H1 (cell line): Measurements from ENCODE around the gene CHD6. TPM values are rescaled to one million over a fixed set of nuclear protein-coding genes. Genes with fewer than 3 reads are reported as not detected.

Experiments
- CTCF ChIA-PET: fragments of 300-600 bp; sonication (Branson Sonifier 250); formaldehyde crosslinking; loops from one replicate; lab custom pipeline; 2021; ENCODE audit not compliant: partially characterized antibody; lab: Charles Lee
- POLR2A ChIA-PET: fragments of 300-600 bp; sonication (Branson Sonifier 250); formaldehyde crosslinking; loops from one replicate; lab custom pipeline; 2021; ENCODE audit warnings: inconsistent platforms; ENCODE audit not compliant: partially characterized antibody; lab: Charles Lee
- DNase-seq, 2 experiments: peaks; one replicate each; pipeline versions ENCODE4 v3.0.0 to v3.0.0-alpha.2; 2010 to 2022; ENCODE audit warnings: low spot score in 2 of 2, low read depth in 1 of 2, mixed read lengths in 1 of 2
- FAIRE-seq: peaks from 2 replicates; lab custom pipeline; 2011; peaks lifted over from hg19 to GRCh38; lab: Jason Lieb, UNC
- H2AFZ ChIP-seq: 2 replicates; pipeline ENCODE4 v1.8.1; 2012; ENCODE audit warnings: low read length, inconsistent platforms
- H2AK5ac ChIP-seq: 2 replicates; pipeline ENCODE4 v1.6.1; 2013; ENCODE audit warnings: low read depth, low read length
- H2BK120ac ChIP-seq: replicated peaks from 2 replicates; pipeline ENCODE3; 2013; ENCODE audit warnings: low read depth, low read length, inconsistent platforms
- H2BK12ac ChIP-seq: 2 replicates; pipeline ENCODE4 v1.6.1; 2013; ENCODE audit warnings: low read depth, low read length
- H2BK15ac ChIP-seq: 2 replicates; pipeline ENCODE4 v1.6.1; 2013; ENCODE audit warnings: low read length
- H2BK20ac ChIP-seq: 2 replicates; pipeline ENCODE4 v1.6.1; 2013; ENCODE audit warnings: low read length
- H2BK5ac ChIP-seq: 2 replicates; pipeline ENCODE4 v1.6.1; 2013; ENCODE audit warnings: low read depth, low read length
- H3K14ac ChIP-seq: 2 replicates; pipeline ENCODE4 v1.6.1; 2013; ENCODE audit warnings: inconsistent platforms; ENCODE audit not compliant: insufficient read length
- H3K18ac ChIP-seq: 2 replicates; pipeline ENCODE4 v1.6.1; 2013; ENCODE audit warnings: low read length; ENCODE audit errors: extremely low read depth
- H3K23ac ChIP-seq: 2 replicates; pipeline ENCODE4 v1.6.1; 2013; ENCODE audit warnings: inconsistent platforms; ENCODE audit not compliant: insufficient read length
- H3K23me2 ChIP-seq: 2 replicates; pipeline ENCODE4 v1.6.1; 2013; ENCODE audit warnings: low read depth, low read length
- H3K27ac ChIP-seq: 2 replicates; pipeline ENCODE4 v1.6.1; 2011; ENCODE audit warnings: low read depth, low read length, inconsistent platforms
- H3K27me3 ChIP-seq, 4 experiments: replicated peaks in 1 of 4; 1 replicate in 1 of 4; 2 replicates in 3 of 4; pipeline versions ENCODE4 v1.6.1 to v1.8.1; 2011 to 2013; ENCODE audit warnings: low read length in 3 of 4, mild to moderate bottlenecking in 3 of 4, inconsistent platforms in 2 of 4, mixed read lengths in 2 of 4, moderate library complexity in 1 of 4; ENCODE audit not compliant: control insufficient read depth in 3 of 4, insufficient read depth in 3 of 4; ENCODE audit errors: extremely low read depth in 1 of 4
- H3K36me3 ChIP-seq, 4 experiments: 2 replicates each; pipeline versions ENCODE4 v1.6.1 to v1.8.1; 2011 to 2013; ENCODE audit warnings: mild to moderate bottlenecking in 4 of 4, low read length in 3 of 4, moderate library complexity in 2 of 4, control low read depth in 1 of 4, inconsistent platforms in 1 of 4; ENCODE audit not compliant: insufficient read depth in 4 of 4, control insufficient read depth in 2 of 4
- H3K4ac ChIP-seq: replicated peaks from 2 replicates; pipeline ENCODE3; 2013; ENCODE audit warnings: low read length, low read depth, mixed read lengths, inconsistent platforms; ENCODE audit not compliant: insufficient read length
- H3K4me1 ChIP-seq, 4 experiments: replicated peaks in 1 of 4; 1 replicate in 1 of 4; 2 replicates in 3 of 4; pipeline versions ENCODE4 v1.6.1 to v1.8.1; 2011 to 2013; ENCODE audit warnings: low read length in 3 of 4, inconsistent platforms in 2 of 4, mixed read lengths in 1 of 4; ENCODE audit not compliant: insufficient read depth in 4 of 4, control insufficient read depth in 3 of 4
- H3K4me2 ChIP-seq, 2 experiments: 2 replicates each; pipeline versions ENCODE4 v1.6.1 to v1.8.1; 2011 to 2013; ENCODE audit warnings: low read depth in 2 of 2, low read length in 2 of 2, control low read depth in 1 of 2, inconsistent platforms in 1 of 2, mild to moderate bottlenecking in 1 of 2; ENCODE audit not compliant: insufficient read depth in 1 of 2
- H3K4me3 ChIP-seq, 4 experiments: fragments of 200-600, 300-600 bp in 1 of 4; sonication (generic), shearing (Covaris generic), sonication (Bioruptor Twin) in 1 of 4; 2 replicates each; pipeline versions ENCODE4 v1.5.1 to v1.8.1; 2011 to 2016; ENCODE audit warnings: low read length in 4 of 4, low read depth in 3 of 4, control low read depth in 2 of 4, inconsistent platforms in 2 of 4, mild to moderate bottlenecking in 2 of 4, mixed read lengths in 1 of 4, moderate library complexity in 1 of 4; ENCODE audit not compliant: insufficient read depth in 2 of 4; ENCODE audit errors: extremely low read depth in 1 of 4
- H3K56ac ChIP-seq: replicated peaks from 2 replicates; pipeline ENCODE3; 2013; ENCODE audit warnings: low read depth, mild to moderate bottlenecking, mixed read lengths, low read length, inconsistent platforms; ENCODE audit not compliant: insufficient read length
- H3K79me1 ChIP-seq: 2 replicates; pipeline ENCODE4 v1.6.1; 2013; ENCODE audit warnings: low read depth, low read length, control low read depth
- H3K79me2 ChIP-seq, 2 experiments: 2 replicates each; pipeline versions ENCODE4 v1.6.1 to v1.8.1; 2012 to 2013; ENCODE audit warnings: low read length in 2 of 2, mild to moderate bottlenecking in 2 of 2, inconsistent platforms in 1 of 2; ENCODE audit not compliant: insufficient read depth in 2 of 2, control insufficient read depth in 1 of 2
- H3K9ac ChIP-seq, 4 experiments: replicated peaks in 1 of 4; 1 replicate in 1 of 4; 2 replicates in 3 of 4; pipeline versions ENCODE4 v1.6.1 to v1.8.1; 2011 to 2013; ENCODE audit warnings: low read depth in 3 of 4, low read length in 3 of 4, control low read depth in 2 of 4, mild to moderate bottlenecking in 2 of 4, moderate library complexity in 2 of 4, inconsistent platforms in 1 of 4; ENCODE audit errors: extremely low read depth in 1 of 4
- H3K9me3 ChIP-seq, 2 experiments: 2 replicates each; pipeline versions ENCODE4 v1.6.1 to v1.8.1; 2012 to 2013; ENCODE audit warnings: mild to moderate bottlenecking in 2 of 2, moderate library complexity in 2 of 2, control low read depth in 1 of 2, inconsistent platforms in 1 of 2, low read depth in 1 of 2, low read length in 1 of 2, mixed read lengths in 1 of 2; ENCODE audit not compliant: insufficient read depth in 2 of 2
- H4K20me1 ChIP-seq, 2 experiments: replicated peaks in 1 of 2; 2 replicates each; pipeline versions ENCODE3 to v1.8.1; 2011 to 2013; ENCODE audit warnings: inconsistent platforms in 2 of 2, low read length in 2 of 2, mild to moderate bottlenecking in 1 of 2; ENCODE audit not compliant: insufficient read depth in 2 of 2, control insufficient read depth in 1 of 2
- H4K5ac ChIP-seq: 2 replicates; pipeline ENCODE4 v1.6.1; 2013; ENCODE audit warnings: low read length, low read depth, mixed read lengths, inconsistent platforms; ENCODE audit not compliant: insufficient read length
- H4K8ac ChIP-seq: 2 replicates; pipeline ENCODE4 v1.8.0; 2013; ENCODE audit warnings: mild to moderate bottlenecking, moderate library complexity, low read length, inconsistent platforms; ENCODE audit not compliant: insufficient read depth; ENCODE audit errors: extremely low read depth
- H4K91ac ChIP-seq: replicated peaks from 2 replicates; pipeline ENCODE3; 2013; ENCODE audit warnings: low read length, mixed read lengths, inconsistent platforms; ENCODE audit not compliant: insufficient read length
- JUND ChIP-seq: IDR thresholded peaks from 2 replicates; pipeline ENCODE4 v1.6.1; 2011; ENCODE audit warnings: mild to moderate bottlenecking, improper control_type of control experiment, low read length
- MAFK ChIP-seq: IDR thresholded peaks from 2 replicates; pipeline ENCODE4 v1.6.1; 2012; ENCODE audit warnings: low read depth, mild to moderate bottlenecking, improper control_type of control experiment, low read length
- WGBS, 2 experiments: shearing (Covaris generic) in 1 of 2; methylation state at CpG; one replicate each; pipeline versions ENCODE4 v1.1.6 to v1.1.7; 2013 to 2015; ENCODE audit warnings: low lambda C conversion rate in 2 of 2, mixed read lengths in 2 of 2, inconsistent platforms in 1 of 2, low coverage in 1 of 2, missing lambda C conversion rate in 1 of 2; ENCODE audit not compliant: insufficient replicate concordance in 2 of 2, insufficient coverage in 1 of 2, insufficient read length in 1 of 2; ENCODE audit errors: extremely low coverage in 1 of 2, missing lambda C conversion rate in 1 of 2; 5-methylcytosine and 5-hydroxymethylcytosine counted together
- polyA plus RNA-seq, 7 experiments: library from polyadenylated mRNA; depleted of rRNA in 3 of 7; stranded (reverse) in 5 of 7; unstranded in 2 of 7; fragments of >200 nt in 5 of 7; fragments of 200-250 nt in 2 of 7; gene quantifications; 1 replicate in 5 of 7; 2 replicates in 1 of 7; 4 replicates in 1 of 7; pipeline versions ENCODE4 v1.2.1 to v1.2.3, GENCODE V29; 2011 to 2013; ENCODE audit warnings: missing spikeins in 2 of 7, mixed read lengths in 2 of 7
- total RNA-seq: library from RNA; stranded (reverse); fragmentation: NEBNext Ultra II Directional; extraction: Animal tissue kit (Norgen Biotek cat#: 25700); gene quantifications from 2 replicates; pipeline ENCODE4 v1.2.1, GENCODE V29; 2021

Gene CHD6
- total and polyA plus RNA-seq, 2 of the 8 experiments (the other 6 are each of a cell fraction or from before 2014, with no cell fraction given) = 11.1 to 62.9 TPM

- H4K20me1 ChIP-seq = peaks cover 0 to 14% of the 10 kb centered on the region in 2 experiments
- no peak overlapping the region for H3K18ac ChIP-seq
- H2BK5ac ChIP-seq = no peak overlapping the region
- no peaks in the 10 kb centered on the region for H3K4me1 ChIP-seq
- H3K14ac ChIP-seq = no peak overlapping the region
- H3K56ac ChIP-seq = no peak overlapping the region
- H3K27ac ChIP-seq = no peak overlapping the region
- no peak overlapping the region for H2BK20ac ChIP-seq
- H2BK15ac ChIP-seq = no peak overlapping the region
- no peaks in the 10 kb centered on the region for H3K9me3 ChIP-seq
- no peak overlapping the region for H4K91ac ChIP-seq
- no peak overlapping the region for H3K4ac ChIP-seq
- H2AFZ ChIP-seq = no peak overlapping the region
- FAIRE-seq (no peak), DNase-seq (no peak)
- TF ChIP-seq JUND = no peak
- peak; percentile 55; the same call in 1 of the 2 replicates for TF ChIP-seq MAFK
- H3K23me2 ChIP-seq = no peaks in the 10 kb centered on the region
- WGBS, 2 experiments = 93% methylated on average over 3 of the region's 3 CpGs; no CpG with 5 or more reads in 1 of the 2 experiments
- H3K9ac ChIP-seq = no peak overlapping the region
- no peak overlapping the region for H4K5ac ChIP-seq
- CTCF ChIA-PET = interaction anchor here (0.7 to 1.1 kb wide), 2 partner anchors 19 to 96 kb away, joined by 3 to 4 read pairs; no protein-coding TSS in a partner anchor
- no peak overlapping the region for H3K4me2 ChIP-seq
- no peak overlapping the region for H2BK120ac ChIP-seq
- H4K8ac ChIP-seq = no peak overlapping the region
- POLR2A ChIA-PET = no interaction called here
- H3K79me1 ChIP-seq = peaks cover 4% of the 10 kb centered on the region; the same call in 1 of the 2 replicates
- H3K79me2 ChIP-seq = peaks cover 0 to 62% of the 10 kb centered on the region in 2 experiments; a peak in 3 of 4 replicates
- H2AK5ac ChIP-seq = no peak overlapping the region
- H3K36me3 ChIP-seq = no peaks in the 10 kb centered on the region; a peak in 2 of 8 replicates
- H3K23ac ChIP-seq = no peak overlapping the region
- H2BK12ac ChIP-seq = no peak overlapping the region
- H3K27me3 ChIP-seq = no peaks in the 10 kb centered on the region
- no peak overlapping the region for H3K4me3 ChIP-seq
These were observed 91.8 kb downstream of the CHD6 start for GRCh38 chr20:41526327-41526726.
